IMR-90 (cell line): ENCODE results near the gene RHOXF2. TPM values are rescaled to one million over a fixed set of nuclear protein-coding genes. Genes with fewer than 3 reads are reported as not detected.
"Not testable (repeated sequence)": the region's sequence is repeated elsewhere in the genome, so short reads cannot be mapped to it uniquely, and the experiment has no call there.

Experiments
- ATAC-seq: fragments of 200-7000 bp; cut with Tn5 transposase; 2 replicates; pipeline ENCODE4 v1.9.1; 2020; ENCODE audit warnings: low read depth, mild to moderate bottlenecking, moderate library complexity
- BruUV-seq: library from RNA; stranded (reverse); fragments of 400-500 nt; replicated peaks from 2 replicates; lab custom pipeline; 2021; lab: Mats Ljungman, UMichigan
- CTCF ChIA-PET: fragments of 300-600 bp; formaldehyde crosslinking; extraction: SDS; loops from one replicate; lab custom pipeline; 2021; ENCODE audit warnings: antibody characterized with exemption; lab: Yijun Ruan, JAX
- POLR2A ChIA-PET: fragments of 300-600 bp; sonication (Branson Sonifier 250); formaldehyde crosslinking; loops from one replicate; lab custom pipeline; 2022; ENCODE audit warnings: antibody characterized with exemption; ENCODE audit not compliant: unreplicated experiment; lab: Charles Lee
- DNase-seq: peaks from one replicate; pipeline ENCODE4 v3.0.0; 2013
- H2AFZ ChIP-seq: replicated peaks from 2 replicates; pipeline ENCODE3; 2013; ENCODE audit warnings: low read length, mild to moderate bottlenecking; ENCODE audit not compliant: poor library complexity
- H2AK5ac ChIP-seq: 2 replicates; pipeline ENCODE4 v1.6.1; 2013; ENCODE audit warnings: low read depth, low read length, inconsistent platforms
- H2AK9ac ChIP-seq: replicated peaks from 2 replicates; pipeline ENCODE3; 2013; ENCODE audit warnings: mild to moderate bottlenecking, low read depth, low read length, moderate library complexity; ENCODE audit not compliant: poor library complexity
- H2BK120ac ChIP-seq: 2 replicates; pipeline ENCODE4 v1.6.1; 2013; ENCODE audit warnings: low read depth, low read length, inconsistent platforms
- H2BK15ac ChIP-seq: 3 replicates; pipeline ENCODE4 v1.6.1; 2013; ENCODE audit warnings: low read depth, low read length, inconsistent platforms
- H2BK20ac ChIP-seq: 2 replicates; pipeline ENCODE4 v1.6.1; 2013; ENCODE audit warnings: low read depth, mild to moderate bottlenecking, inconsistent platforms, low read length, moderate library complexity
- H2BK5ac ChIP-seq: 2 replicates; pipeline ENCODE4 v1.6.1; 2013; ENCODE audit warnings: mild to moderate bottlenecking, low read depth, low read length, inconsistent platforms; ENCODE audit not compliant: poor library complexity, severe bottlenecking
- H3K14ac ChIP-seq: replicated peaks from 2 replicates; pipeline ENCODE4 v1.6.1; 2013; ENCODE audit warnings: low read depth, low read length, inconsistent platforms
- H3K18ac ChIP-seq: 2 replicates; pipeline ENCODE4 v1.6.1; 2013; ENCODE audit warnings: low read depth, low read length, control low read depth
- H3K23ac ChIP-seq: 2 replicates; pipeline ENCODE4 v1.6.1; 2013; ENCODE audit warnings: low read depth, low read length, inconsistent platforms
- H3K27ac ChIP-seq: 2 replicates; pipeline ENCODE4 v1.5.1; 2013; ENCODE audit warnings: mild to moderate bottlenecking, control low read depth, low read length; ENCODE audit not compliant: insufficient read depth
- H3K27me3 ChIP-seq: 2 replicates; pipeline ENCODE4 v1.6.1; 2013; ENCODE audit warnings: low read length; ENCODE audit not compliant: control insufficient read depth, insufficient read depth
- H3K36me3 ChIP-seq: 2 replicates; pipeline ENCODE4 v1.6.1; 2013; ENCODE audit warnings: low read length, mixed read lengths; ENCODE audit not compliant: control insufficient read depth, insufficient read depth
- H3K4ac ChIP-seq: 2 replicates; pipeline ENCODE4 v1.6.1; 2013; ENCODE audit warnings: low read depth, low read length, inconsistent platforms
- H3K4me1 ChIP-seq: 2 replicates; pipeline ENCODE4 v1.6.1; 2013; ENCODE audit warnings: low read length, mixed read lengths; ENCODE audit not compliant: control insufficient read depth, insufficient read depth
- H3K4me2 ChIP-seq: 2 replicates; pipeline ENCODE4 v1.6.1; 2013; ENCODE audit warnings: low read depth, mild to moderate bottlenecking, control low read depth, low read length, moderate library complexity
- H3K4me3 ChIP-seq: 2 replicates; pipeline ENCODE4 v1.5.1; 2013; ENCODE audit warnings: low read depth, mild to moderate bottlenecking, control low read depth, low read length, moderate library complexity; ENCODE audit not compliant: insufficient read depth
- H3K56ac ChIP-seq: 2 replicates; pipeline ENCODE4 v1.6.1; 2013; ENCODE audit warnings: low read length, inconsistent platforms; ENCODE audit not compliant: insufficient read depth; ENCODE audit errors: extremely low read depth
- H3K79me1 ChIP-seq, 2 experiments: 2 replicates each; pipeline ENCODE4 v1.6.1; 2013; ENCODE audit warnings: low read length in 2 of 2, inconsistent platforms in 1 of 2, low read depth in 1 of 2
- H3K9ac ChIP-seq: 2 replicates; pipeline ENCODE4 v1.6.1; 2013; ENCODE audit warnings: low read depth, low read length, control low read depth
- H3K9me1 ChIP-seq: 2 replicates; pipeline ENCODE4 v1.6.1; 2013; ENCODE audit warnings: low read length, inconsistent platforms; ENCODE audit not compliant: insufficient read depth
- H3K9me3 ChIP-seq: 2 replicates; pipeline ENCODE4 v1.6.1; 2013; ENCODE audit warnings: low read length; ENCODE audit not compliant: control insufficient read depth, insufficient read depth
- H4K20me1 ChIP-seq: 2 replicates; pipeline ENCODE4 v1.6.1; 2013; ENCODE audit warnings: low read length, inconsistent platforms; ENCODE audit not compliant: insufficient read depth
- H4K5ac ChIP-seq: 2 replicates; pipeline ENCODE4 v1.6.1; 2013; ENCODE audit warnings: mild to moderate bottlenecking, low read depth, low read length, control low read depth
- H4K8ac ChIP-seq, 2 experiments: 2 replicates each; pipeline ENCODE4 v1.6.1; 2013; ENCODE audit warnings: low read depth in 2 of 2, low read length in 2 of 2, control low read depth in 1 of 2, inconsistent platforms in 1 of 2
- H4K91ac ChIP-seq: 2 replicates; pipeline ENCODE4 v1.6.1; 2013; ENCODE audit warnings: low read depth, low read length, inconsistent platforms; ENCODE audit not compliant: insufficient read depth
- WGBS, 2 experiments: methylation state at CpG; one replicate each; pipeline versions ENCODE4 v1.1.5 to v1.1.7; 2013; ENCODE audit warnings: missing lambda C conversion rate in 2 of 2; ENCODE audit not compliant: insufficient read length in 1 of 2; ENCODE audit errors: extremely low coverage in 2 of 2; 5-methylcytosine and 5-hydroxymethylcytosine counted together
- dilution Hi-C: fragments of 300-500 bp; cut with HindIII; formaldehyde crosslinking; loops from one replicate; pipeline ENCODE4 v1.14.3; 2018; ENCODE audit warnings: low sequenced_read_pairs; ENCODE audit not compliant: unreplicated experiment
- in situ Hi-C: fragments of 300-500 bp; cut with MboI; formaldehyde crosslinking; loops from 3 replicates; pipeline ENCODE4 v1.14.3; 2019; ENCODE audit warnings: low sequenced_read_pairs, inconsistent platforms, mixed read lengths
- intact Hi-C: fragments of 100-400 bp; cut with micrococcal nuclease; formaldehyde crosslinking; loops from 2 replicates; pipeline ENCODE4 v1.10.0; 2022
- polyA plus RNA-seq, 3 experiments: library from polyadenylated mRNA; depleted of rRNA; stranded (reverse); fragments of >200 nt; gene quantifications; 2 replicates each; pipeline ENCODE4 v1.2.3, GENCODE V29; 2012; ENCODE audit warnings: low replicate concordance in 1 of 3
- total RNA-seq: library from RNA; depleted of rRNA; stranded (reverse); fragments of >200 nt; gene quantifications from 2 replicates; pipeline ENCODE4 v1.2.3, GENCODE V29; 2012

RHOXF2 gene
- total and polyA plus RNA-seq, 2 of the 4 experiments (the other 2 are of a cell fraction), result not detected

DNA sequence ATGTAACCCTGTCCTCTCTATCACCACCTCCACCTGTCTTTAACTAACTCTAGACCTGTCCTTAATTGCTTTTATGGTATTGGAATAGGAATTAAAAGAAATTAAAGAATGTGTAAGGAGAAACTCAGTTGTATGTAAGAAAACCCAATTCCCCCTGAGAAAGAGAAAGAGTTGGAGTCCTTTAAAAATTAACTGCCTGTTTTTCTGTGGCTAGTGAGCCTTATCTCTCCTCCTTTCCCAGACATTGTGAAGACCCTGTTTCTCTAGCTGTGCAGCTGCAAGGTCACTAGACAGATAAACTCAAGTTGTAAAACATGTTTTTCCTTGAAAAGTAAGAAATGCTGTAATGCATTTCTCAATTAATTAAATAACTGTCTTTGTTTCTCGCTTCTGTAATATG lies 12.1 kb upstream of the RHOXF2 start:
- H4K5ac ChIP-seq, POLR2A ChIA-PET, H3K4me3 ChIP-seq, H2AK9ac ChIP-seq, BruUV-seq, ATAC-seq, H3K9me3 ChIP-seq, H2BK15ac ChIP-seq, H3K18ac ChIP-seq, H2BK120ac ChIP-seq, H3K56ac ChIP-seq, dilution Hi-C loops, H4K8ac ChIP-seq, CTCF ChIA-PET, H3K27ac ChIP-seq, H3K36me3 ChIP-seq, H2BK5ac ChIP-seq, H3K4me2 ChIP-seq, H3K27me3 ChIP-seq, H3K79me1 ChIP-seq, intact Hi-C loops, DNase-seq, H3K4ac ChIP-seq, H3K9me1 ChIP-seq, H3K23ac ChIP-seq, H3K14ac ChIP-seq, H4K91ac ChIP-seq, H4K20me1 ChIP-seq, H3K4me1 ChIP-seq, H2AFZ ChIP-seq, H2AK5ac ChIP-seq, H3K9ac ChIP-seq, H2BK20ac ChIP-seq: not testable (repeated sequence)
- in situ Hi-C loops, result loop anchor here (25.0 kb wide), 1 partner anchor 184 kb away; no protein-coding TSS in a partner anchor
- WGBS, 2 experiments, result no CpG with 5 or more reads among the region's 1 CpG
